Testis (tissue), 3 donors: ENCODE data around the gene CDK5RAP3. TPM values are rescaled to one million over a fixed set of nuclear protein-coding genes. Genes with fewer than 3 reads are reported as not detected.

ENCODE experiments used
- DNase-seq: peaks from one replicate; pipeline ENCODE4 v3.0.0-alpha.2; 2019
- H3K27ac ChIP-seq, 2 donors: fragments of 200-600 bp; sonication (generic); one replicate each; pipeline ENCODE4 v1.5.1; 2019
- H3K27me3 ChIP-seq: fragments of 200-600 bp; sonication (generic); one replicate; pipeline ENCODE4 v1.5.1; 2019
- H3K36me3 ChIP-seq: fragments of 200-600 bp; sonication (generic); one replicate; pipeline ENCODE4 v1.5.1; 2017; ENCODE audit warnings: low read depth; ENCODE audit errors: missing control alignments
- H3K4me1 ChIP-seq: fragments of 200-600 bp; sonication (generic); one replicate; pipeline ENCODE4 v1.5.1; 2019
- H3K4me3 ChIP-seq, 2 donors: fragments of 200-600 bp; sonication (generic); one replicate each; pipeline ENCODE4 v1.5.1; 2017 to 2019
- H3K9me3 ChIP-seq: fragments of 200-600 bp; sonication (generic); one replicate; pipeline ENCODE4 v1.5.1; 2017
- CTCF ChIP-seq, 3 experiments: fragments of 450-650 bp in 2 of 3; fragments of 200-600 bp in 1 of 3; sonication (generic) in 1 of 3; IDR thresholded peaks; one replicate each; pipeline ENCODE4 v1.5.1; 2016 to 2019; ENCODE audit warnings: antibody characterized with exemption in 3 of 3, mild to moderate bottlenecking in 2 of 3, moderate library complexity in 1 of 3
- POLR2A ChIP-seq: fragments of 450-650 bp; IDR thresholded peaks from one replicate; pipeline ENCODE4 v1.6.1; 2017; ENCODE audit warnings: antibody characterized with exemption, mild to moderate bottlenecking, moderate library complexity
- WGBS, 2 donors: methylation state at CpG; one replicate each; pipeline ENCODE4 v1.1.5; 2018; 5-methylcytosine and 5-hydroxymethylcytosine counted together
- intact Hi-C: fragments of 100-400 bp; cut with DNase I; formaldehyde crosslinking; loops from one replicate; pipeline ENCODE4 v1.15.1; 2023; ENCODE audit warnings: low total_unique reads
- polyA plus RNA-seq: library from polyadenylated mRNA; stranded (reverse); fragments of 350-450 nt; fragmentation: Illumina TruSeq; extraction: RNeasy Lipid Tissue Mini Kit (QIAGEN cat#74804); gene quantifications from one replicate; pipeline ENCODE4 v1.2.3, GENCODE V29; 2014; ENCODE audit warnings: low read depth, low replicate concordance; ENCODE audit not compliant: insufficient read depth
- total RNA-seq, 2 donors: library from RNA; depleted of rRNA; stranded (reverse); fragments of >200 nt; gene quantifications; one replicate each; pipeline ENCODE4 v1.2.3, GENCODE V29; 2016

Gene CDK5RAP3
- total and polyA plus RNA-seq, 3 donors from 2014 or later = 192 to 281 (median 221) TPM

GRCh38 chr17:47994724-47995123, 23.8 kb downstream of the CDK5RAP3 start:
- Histone ChIP-seq H3K9me3 (no peaks in the 10 kb centered on the region), H3K36me3 (no peaks in the 10 kb centered on the region), H3K4me3 (no peak overlapping the region), H3K27me3 (no peaks in the 10 kb centered on the region), H3K4me1 (no peaks in the 10 kb centered on the region), H3K27ac (no peak overlapping the region)
- intact Hi-C loops = no loop called here
- DNase-seq = no peak
- TF ChIP-seq CTCF (IDR thresholded peaks at IDR 0.05) (no peak), POLR2A (no peak)
- 88 to 96% methylated on average over 4 of the region's 4 CpGs for WGBS, 2 donors

GRCh38 chr17:47995241-47995935, 24.5 kb downstream of the CDK5RAP3 start:
- TF ChIP-seq POLR2A (no peak), CTCF (IDR thresholded peaks at IDR 0.05) (no peak)
- Histone ChIP-seq H3K4me3 (no peak overlapping the region), H3K36me3 (no peaks in the 10 kb centered on the region), H3K27ac (no peak overlapping the region), H3K9me3 (no peaks in the 10 kb centered on the region), H3K27me3 (no peaks in the 10 kb centered on the region), H3K4me1 (no peaks in the 10 kb centered on the region)
- DNase-seq = no peak
- WGBS, 2 donors = 73 to 74% methylated on average over 10 to 13 of the region's 13 CpGs
- intact Hi-C loops = no loop called here

- H3K27ac ChIP-seq = no peak overlapping the region
- no peaks in the 10 kb centered on the region for H3K4me1 ChIP-seq
- no peaks in the 10 kb centered on the region for H3K9me3 ChIP-seq
- intact Hi-C loops = no loop called here
- 81 to 92% methylated on average over 6 to 9 of the region's 9 CpGs for whole genome bisulfite sequencing, 2 donors
- no peak overlapping the region for H3K4me3 ChIP-seq
- H3K36me3 ChIP-seq = no peaks in the 10 kb centered on the region
- TF ChIP-seq POLR2A = no peak
- TF ChIP-seq CTCF (IDR thresholded peaks at IDR 0.05) = no peak
- no peak for DNase-seq
- H3K27me3 ChIP-seq = no peaks in the 10 kb centered on the region
Measured at GRCh38 chr17:47996201-47996600, 25.3 kb downstream of the CDK5RAP3 start.

- no peaks in the 10 kb centered on the region for H3K36me3 ChIP-seq
- H3K4me3 ChIP-seq = no peak overlapping the region
- TF ChIP-seq CTCF (IDR thresholded peaks at IDR 0.05) = no peak
- intact Hi-C loops = no loop called here
- no peak overlapping the region for H3K27ac ChIP-seq
- no peaks in the 10 kb centered on the region for H3K4me1 ChIP-seq
- H3K9me3 ChIP-seq = no peaks in the 10 kb centered on the region
- H3K27me3 ChIP-seq = no peaks in the 10 kb centered on the region
- no peak for DNase-seq
- 78 to 79% methylated on average over 7 of the region's 7 CpGs for WGBS, 2 donors
Measured at GRCh38 chr17:47997586-47997985, 26.7 kb downstream of the CDK5RAP3 start.

GRCh38 chr17:47998044-47998443, 27.1 kb downstream of the CDK5RAP3 start:
- no peaks in the 10 kb centered on the region for H3K27me3 ChIP-seq
- intact Hi-C loops = no loop called here
- H3K36me3 ChIP-seq = no peaks in the 10 kb centered on the region
- no peak for DNase-seq
- no peak overlapping the region for H3K27ac ChIP-seq
- H3K9me3 ChIP-seq = no peaks in the 10 kb centered on the region
- H3K4me1 ChIP-seq = no peaks in the 10 kb centered on the region
- H3K4me3 ChIP-seq = no peak overlapping the region
- TF ChIP-seq CTCF (IDR thresholded peaks at IDR 0.05) (no peak), POLR2A (no peak)
- 89 to 92% methylated on average over 7 of the region's 7 CpGs for WGBS, 2 donors
